ENCODE data around the gene MAP3K1.

GRCh38 chr5:56824019-56824418, 8.7 kb downstream of the MAP3K1 start:
- TF ChIP-seq CTCF (IDR thresholded peaks at IDR 0.05) (no peak), POLR2A (IDR thresholded peaks at IDR 0.05) (no peak)
